ENCODE data around the gene ATP8A2. TPM values are rescaled to one million over a fixed set of nuclear protein-coding genes. Genes with fewer than 3 reads are reported as not detected.

ATP8A2 gene
- total RNA-seq, 2 experiments from 2014 or later = 1.1 to 1.2 TPM

DNA sequence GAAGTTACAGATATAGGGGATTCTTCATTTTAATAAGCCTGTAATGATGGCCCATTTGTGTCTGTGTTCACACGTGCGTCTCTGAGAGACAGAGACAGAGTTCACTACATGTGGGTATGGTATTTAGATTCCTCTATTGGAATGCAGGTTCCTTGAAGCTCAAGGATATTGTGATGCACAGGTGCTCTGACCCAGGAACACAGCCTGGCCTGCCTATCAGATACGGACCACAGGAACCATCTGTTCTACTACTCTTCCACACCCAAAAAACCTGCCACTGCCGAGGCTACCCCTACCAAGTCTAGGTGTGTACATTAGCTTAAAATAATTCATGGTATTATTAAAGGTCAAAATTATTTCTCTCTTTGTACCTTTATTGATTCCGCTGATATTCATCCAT, 289.2 kb downstream of the ATP8A2 start:
- no peak for ATAC-seq
- ChIA-PET CTCF (no interaction called here), POLR2A (no interaction called here)
- Mint-ChIP-seq H3K4me1 (ENCODE audit: low read depth) (no peaks in the 10 kb centered on the region), H3K27ac (no peak overlapping the region), H3K36me3 (ENCODE audit: low read depth) (no peaks in the 10 kb centered on the region), H3K9me3 (ENCODE audit: insufficient read depth) (no peaks in the 10 kb centered on the region), H3K27me3 (ENCODE audit: low read depth) (peaks cover 4% of the 10 kb centered on the region), H3K4me3 (no peak overlapping the region)
- DNase-seq = no peak

DNA sequence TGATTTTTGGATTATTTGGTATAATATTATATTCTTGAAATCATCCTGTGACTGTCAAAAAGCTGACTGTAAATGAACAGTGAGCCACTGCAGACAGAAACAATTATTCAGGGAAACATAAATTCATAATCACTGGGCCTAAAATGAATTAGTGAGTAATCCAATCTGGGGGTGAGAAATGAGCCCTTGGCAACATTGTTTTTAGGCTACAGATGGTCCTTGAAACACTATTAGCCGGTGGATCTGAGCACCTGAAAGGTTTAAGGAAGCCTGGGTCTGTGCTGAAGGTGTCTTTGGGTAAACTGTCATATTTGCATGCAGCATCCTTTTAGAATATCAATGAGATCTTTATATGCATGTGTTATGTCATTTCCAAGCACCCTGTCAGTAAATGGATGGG, 290.7 kb downstream of the ATP8A2 start:
- ChIA-PET POLR2A (no interaction called here), CTCF (no interaction called here)
- no peaks in the 10 kb centered on the region for H3K9me3 Mint-ChIP-seq (ENCODE audit: insufficient read depth)
- H3K27ac Mint-ChIP-seq = no peak overlapping the region
- no peaks in the 10 kb centered on the region for H3K4me1 Mint-ChIP-seq (ENCODE audit: low read depth)
- no peaks in the 10 kb centered on the region for H3K36me3 Mint-ChIP-seq (ENCODE audit: low read depth)
- ATAC-seq = no peak
- no peak for DNase-seq
- H3K4me3 Mint-ChIP-seq = no peak overlapping the region
- peaks cover 4% of the 10 kb centered on the region for H3K27me3 Mint-ChIP-seq (ENCODE audit: low read depth)

DNA sequence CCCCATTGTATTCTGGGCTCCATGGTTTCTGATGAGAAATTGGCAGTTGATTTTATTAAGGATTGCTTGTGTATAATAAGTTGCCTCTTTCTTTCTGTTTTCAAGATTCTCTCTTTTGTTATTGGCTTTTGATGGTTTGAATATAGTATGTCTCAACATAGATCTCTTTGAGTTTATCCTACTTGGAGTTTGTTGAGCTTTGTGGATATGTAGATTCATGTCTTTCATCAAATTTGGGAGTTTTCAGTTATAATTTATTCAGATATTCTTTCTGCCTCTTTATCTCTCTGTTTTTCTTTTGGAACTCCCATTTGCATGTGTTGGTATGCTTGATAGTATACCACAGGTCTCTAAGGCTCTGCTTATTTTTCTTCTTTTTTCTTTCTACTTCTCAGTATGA, 296.6 kb downstream of the ATP8A2 start:
- Mint-ChIP-seq H3K4me1 (ENCODE audit: low read depth) (no peaks in the 10 kb centered on the region), H3K27me3 (ENCODE audit: low read depth) (peaks cover 9% of the 10 kb centered on the region), H3K27ac (no peak overlapping the region), H3K4me3 (no peak overlapping the region), H3K36me3 (ENCODE audit: low read depth) (no peaks in the 10 kb centered on the region), H3K9me3 (ENCODE audit: insufficient read depth) (peaks cover 11% of the 10 kb centered on the region)
- ATAC-seq (no peak), DNase-seq (no peak)
- ChIA-PET POLR2A (no interaction called here), CTCF (no interaction called here)

DNA sequence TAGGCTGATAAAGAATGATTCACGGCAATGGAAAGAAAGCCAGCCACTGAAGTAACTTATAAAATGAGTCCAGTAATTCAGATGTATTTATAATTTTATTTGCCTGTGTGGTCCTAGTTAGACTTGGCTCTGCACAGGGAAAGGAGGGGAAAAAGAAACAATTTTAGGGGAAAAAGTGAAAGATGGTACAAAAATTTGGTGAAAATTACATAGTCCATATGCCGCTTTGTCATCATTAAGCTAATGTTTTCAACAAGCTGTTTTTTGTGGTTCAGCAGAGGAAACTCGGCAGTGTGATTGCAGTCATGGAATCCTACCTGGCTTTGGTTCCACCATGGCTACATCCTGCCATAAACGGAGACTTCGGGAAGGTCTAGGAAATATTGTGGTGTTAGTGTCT, 301.9 kb downstream of the ATP8A2 start:
- POLR2A ChIA-PET = no interaction called here
- H3K27ac Mint-ChIP-seq = no peak overlapping the region
- CTCF ChIA-PET = no interaction called here
- H3K9me3 Mint-ChIP-seq (ENCODE audit: insufficient read depth) = peaks cover 7% of the 10 kb centered on the region
- DNase-seq = no peak
- no peaks in the 10 kb centered on the region for H3K36me3 Mint-ChIP-seq (ENCODE audit: low read depth)
- ATAC-seq = no peak
- H3K27me3 Mint-ChIP-seq (ENCODE audit: low read depth) = peaks cover 9% of the 10 kb centered on the region
- no peak overlapping the region for H3K4me3 Mint-ChIP-seq
- H3K4me1 Mint-ChIP-seq (ENCODE audit: low read depth) = no peaks in the 10 kb centered on the region

DNA sequence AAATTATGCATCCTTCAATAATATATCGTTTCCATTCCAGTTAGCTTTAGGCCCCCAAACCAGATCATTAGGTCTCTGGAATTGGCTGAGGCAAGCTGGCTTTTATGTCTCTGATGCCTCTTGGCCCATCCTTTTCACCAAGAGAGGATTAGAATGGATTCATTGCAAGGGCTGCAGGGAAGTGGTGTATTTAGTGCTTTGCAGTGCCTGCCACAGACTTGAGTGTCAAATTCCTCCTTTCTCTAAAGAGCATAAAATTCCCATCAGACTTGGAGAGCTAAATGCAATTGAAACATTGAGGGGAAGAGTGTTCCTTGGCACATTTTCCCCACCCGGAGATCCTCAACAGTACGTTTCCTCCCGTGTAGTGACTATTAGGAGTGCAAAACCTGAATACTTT, 302.6 kb downstream of the ATP8A2 start:
- no peaks in the 10 kb centered on the region for H3K4me1 Mint-ChIP-seq (ENCODE audit: low read depth)
- H3K36me3 Mint-ChIP-seq (ENCODE audit: low read depth) = no peaks in the 10 kb centered on the region
- H3K9me3 Mint-ChIP-seq (ENCODE audit: insufficient read depth) = peaks cover 4% of the 10 kb centered on the region
- DNase-seq (no peak), ATAC-seq (no peak)
- H3K4me3 Mint-ChIP-seq = no peak overlapping the region
- no peak overlapping the region for H3K27ac Mint-ChIP-seq
- ChIA-PET POLR2A (no interaction called here), CTCF (no interaction called here)
- peaks cover 9% of the 10 kb centered on the region for H3K27me3 Mint-ChIP-seq (ENCODE audit: low read depth)

DNA sequence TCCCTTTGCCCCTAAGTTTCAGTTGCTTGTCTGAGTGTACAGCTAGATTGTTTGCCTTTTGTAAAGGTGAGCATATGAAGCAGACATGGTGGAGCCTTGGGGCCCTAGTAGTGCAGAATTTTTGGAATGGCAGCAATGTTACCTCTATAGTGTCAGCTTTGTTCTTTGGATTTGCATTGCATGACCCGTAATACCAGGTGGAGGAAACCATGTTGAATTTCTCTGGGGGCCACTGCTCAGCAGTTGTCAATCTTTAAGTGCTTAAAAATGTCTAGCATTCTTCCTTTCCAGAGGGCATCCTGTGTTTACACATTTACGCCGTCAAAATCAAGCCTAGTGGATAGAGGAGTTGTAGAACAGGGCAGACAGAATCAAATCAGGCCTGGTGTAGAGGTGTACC, 303.3 kb downstream of the ATP8A2 start:
- ChIA-PET POLR2A (no interaction called here), CTCF (no interaction called here)
- no peak for DNase-seq
- no peak overlapping the region for H3K27ac Mint-ChIP-seq
- no peak for ATAC-seq
- no peaks in the 10 kb centered on the region for H3K36me3 Mint-ChIP-seq (ENCODE audit: low read depth)
- H3K9me3 Mint-ChIP-seq (ENCODE audit: insufficient read depth) = peaks cover 4% of the 10 kb centered on the region
- H3K4me1 Mint-ChIP-seq (ENCODE audit: low read depth) = no peaks in the 10 kb centered on the region
- peaks cover 6% of the 10 kb centered on the region for H3K27me3 Mint-ChIP-seq (ENCODE audit: low read depth)
- H3K4me3 Mint-ChIP-seq = no peak overlapping the region

DNA sequence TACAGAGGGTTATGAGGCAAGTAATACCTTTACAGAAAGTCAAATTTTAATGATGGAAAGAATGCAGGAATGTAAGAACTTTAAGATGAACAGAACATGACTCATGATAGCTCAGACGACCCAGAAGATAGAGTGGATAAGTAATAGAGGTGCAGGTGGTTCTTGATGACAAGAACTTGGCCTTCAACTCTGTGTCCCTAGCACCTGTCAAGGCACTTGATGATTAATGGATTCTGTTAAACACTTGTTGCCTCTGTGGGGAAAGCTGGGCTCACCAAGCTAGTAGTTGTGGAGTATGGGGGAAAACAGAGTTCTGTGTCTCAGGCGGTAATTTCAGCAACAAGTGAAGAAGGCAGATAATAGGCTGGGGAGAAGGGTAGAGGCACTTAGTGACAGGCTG, 306.2 kb downstream of the ATP8A2 start:
- Mint-ChIP-seq H3K27ac (no peak overlapping the region), H3K9me3 (ENCODE audit: insufficient read depth) (no peaks in the 10 kb centered on the region), H3K4me1 (ENCODE audit: low read depth) (no peaks in the 10 kb centered on the region), H3K36me3 (ENCODE audit: low read depth) (no peaks in the 10 kb centered on the region), H3K27me3 (ENCODE audit: low read depth) (peaks cover 2% of the 10 kb centered on the region), H3K4me3 (no peak overlapping the region)
- POLR2A ChIA-PET = no interaction called here
- ATAC-seq = no peak
- CTCF ChIA-PET = no interaction called here
- no peak for DNase-seq

DNA sequence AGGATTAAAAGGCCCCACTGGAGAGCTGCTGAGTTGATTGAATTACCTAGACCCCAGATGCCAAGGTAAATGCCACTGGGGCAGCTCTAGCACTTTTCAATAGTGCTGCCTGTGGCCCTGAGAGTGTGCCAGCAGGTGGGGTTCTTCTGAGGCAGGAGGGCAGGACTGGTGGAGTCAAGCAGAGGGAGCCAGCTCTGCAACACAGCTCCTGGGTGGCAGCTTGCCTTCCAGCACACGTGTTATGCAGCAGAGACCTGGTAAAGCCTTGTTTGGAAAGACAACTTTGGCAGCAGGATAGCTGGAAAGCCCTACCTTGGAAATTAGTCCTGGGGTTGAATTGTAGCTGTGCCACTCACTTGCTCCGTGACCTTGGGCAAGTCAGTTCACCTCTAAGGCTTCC, 306.6 kb downstream of the ATP8A2 start:
- Mint-ChIP-seq H3K4me1 (ENCODE audit: low read depth) (no peaks in the 10 kb centered on the region), H3K27me3 (ENCODE audit: low read depth) (peaks cover 2% of the 10 kb centered on the region), H3K9me3 (ENCODE audit: insufficient read depth) (no peaks in the 10 kb centered on the region), H3K27ac (no peak overlapping the region), H3K4me3 (no peak overlapping the region), H3K36me3 (ENCODE audit: low read depth) (no peaks in the 10 kb centered on the region)
- CTCF ChIA-PET = no interaction called here
- ATAC-seq (no peak), DNase-seq (no peak)
- POLR2A ChIA-PET = no interaction called here

DNA sequence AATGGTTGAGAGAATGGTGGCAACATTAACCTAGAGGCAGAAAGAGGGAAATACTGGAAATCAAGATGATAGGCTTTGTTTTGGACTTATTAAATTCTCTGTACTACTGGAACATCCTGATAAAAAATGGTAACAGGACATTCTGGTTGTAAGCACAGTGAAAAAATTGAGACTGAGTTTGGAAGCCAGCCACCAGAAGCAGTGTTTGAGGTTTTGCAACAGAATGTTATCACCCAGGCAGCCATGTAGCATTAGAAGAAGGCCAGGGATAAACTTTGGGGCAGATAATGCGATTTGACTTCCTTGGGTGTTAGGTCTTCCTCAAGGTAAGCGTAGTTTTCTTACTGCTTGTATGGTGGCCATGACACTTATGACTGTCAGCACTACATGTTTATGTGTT, 307.4 kb downstream of the ATP8A2 start:
- ATAC-seq (no peak), DNase-seq (no peak)
- Mint-ChIP-seq H3K36me3 (ENCODE audit: low read depth) (no peaks in the 10 kb centered on the region), H3K9me3 (ENCODE audit: insufficient read depth) (no peaks in the 10 kb centered on the region), H3K27me3 (ENCODE audit: low read depth) (peaks cover 2% of the 10 kb centered on the region), H3K4me1 (ENCODE audit: low read depth) (no peaks in the 10 kb centered on the region), H3K27ac (no peak overlapping the region), H3K4me3 (no peak overlapping the region)
- CTCF ChIA-PET = no interaction called here
- POLR2A ChIA-PET = no interaction called here

DNA sequence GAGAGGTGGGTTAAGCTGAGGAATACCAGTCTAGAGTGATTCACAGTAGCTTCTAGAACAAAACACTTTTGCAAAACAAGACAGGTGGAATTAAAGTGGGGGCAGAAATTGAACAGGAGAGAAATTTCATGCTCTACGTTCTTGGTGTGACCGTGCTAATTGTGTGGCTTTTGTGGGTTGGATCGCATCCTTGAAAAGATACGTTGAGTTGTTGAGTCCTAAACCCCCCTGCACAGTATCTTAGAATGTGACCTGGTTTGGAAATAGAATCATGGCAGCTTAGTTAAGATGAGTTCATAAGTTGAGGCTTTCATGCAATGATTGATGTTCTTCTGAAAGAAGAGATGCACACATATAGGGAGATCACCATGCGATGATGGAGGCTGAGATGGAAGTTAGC, 308.2 kb downstream of the ATP8A2 start:
- ChIA-PET POLR2A (no interaction called here), CTCF (no interaction called here)
- Mint-ChIP-seq H3K4me3 (no peak overlapping the region), H3K4me1 (ENCODE audit: low read depth) (no peaks in the 10 kb centered on the region), H3K36me3 (ENCODE audit: low read depth) (no peaks in the 10 kb centered on the region), H3K27ac (no peak overlapping the region), H3K9me3 (ENCODE audit: insufficient read depth) (no peaks in the 10 kb centered on the region), H3K27me3 (ENCODE audit: low read depth) (no peaks in the 10 kb centered on the region)
- ATAC-seq = no peak
- no peak for DNase-seq

DNA sequence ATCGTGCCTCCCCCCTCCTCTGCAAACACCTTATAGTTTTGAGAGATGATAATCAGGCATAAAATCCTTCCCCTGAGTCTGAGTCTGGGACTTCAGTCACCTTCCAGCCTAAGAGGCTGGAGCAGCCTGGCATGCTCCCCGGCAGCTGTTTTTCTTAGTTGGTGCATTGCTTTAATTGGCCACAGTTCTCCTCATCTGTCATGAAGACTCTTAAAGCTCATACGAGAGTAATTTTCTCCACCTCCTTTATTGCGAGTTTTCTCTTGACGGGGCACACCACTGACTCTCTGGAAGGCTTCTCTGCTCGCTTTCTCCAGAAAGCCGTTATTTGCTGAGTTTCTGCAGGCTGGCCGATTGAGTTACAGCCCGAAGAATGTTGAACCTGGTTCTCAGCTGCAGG, 310.5 kb downstream of the ATP8A2 start:
- ChIA-PET CTCF (no interaction called here), POLR2A (no interaction called here)
- H3K36me3 Mint-ChIP-seq (ENCODE audit: low read depth) = no peaks in the 10 kb centered on the region
- H3K27me3 Mint-ChIP-seq (ENCODE audit: low read depth) = no peaks in the 10 kb centered on the region
- H3K4me3 Mint-ChIP-seq = no peak overlapping the region
- ATAC-seq (no peak), DNase-seq (no peak)
- no peak overlapping the region for H3K27ac Mint-ChIP-seq
- no peaks in the 10 kb centered on the region for H3K9me3 Mint-ChIP-seq (ENCODE audit: insufficient read depth)
- no peaks in the 10 kb centered on the region for H3K4me1 Mint-ChIP-seq (ENCODE audit: low read depth)

DNA sequence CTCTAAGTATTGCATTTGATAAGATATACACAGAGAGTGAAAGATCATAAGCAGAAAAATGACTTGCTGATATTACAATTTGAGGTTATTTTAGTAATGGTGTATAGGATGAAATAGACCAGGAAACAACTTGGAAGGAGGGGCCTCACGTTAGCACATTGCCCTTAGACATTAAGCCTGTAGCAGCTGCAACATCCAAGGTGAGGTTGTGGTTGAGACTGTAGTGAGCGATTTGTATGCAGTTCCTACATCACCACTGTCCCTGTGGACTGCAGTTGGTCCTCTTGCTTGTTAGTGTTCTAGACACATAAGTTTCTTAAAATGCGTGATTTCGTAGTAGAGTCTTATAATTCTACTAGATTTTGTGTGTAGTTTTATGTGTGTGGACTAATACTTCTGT, 311.3 kb downstream of the ATP8A2 start:
- H3K4me3 Mint-ChIP-seq = no peak overlapping the region
- H3K4me1 Mint-ChIP-seq (ENCODE audit: low read depth) = no peaks in the 10 kb centered on the region
- ChIA-PET CTCF (no interaction called here), POLR2A (no interaction called here)
- ATAC-seq (no peak), DNase-seq (no peak)
- H3K9me3 Mint-ChIP-seq (ENCODE audit: insufficient read depth) = no peaks in the 10 kb centered on the region
- no peaks in the 10 kb centered on the region for H3K27me3 Mint-ChIP-seq (ENCODE audit: low read depth)
- no peaks in the 10 kb centered on the region for H3K36me3 Mint-ChIP-seq (ENCODE audit: low read depth)
- H3K27ac Mint-ChIP-seq = no peak overlapping the region

DNA sequence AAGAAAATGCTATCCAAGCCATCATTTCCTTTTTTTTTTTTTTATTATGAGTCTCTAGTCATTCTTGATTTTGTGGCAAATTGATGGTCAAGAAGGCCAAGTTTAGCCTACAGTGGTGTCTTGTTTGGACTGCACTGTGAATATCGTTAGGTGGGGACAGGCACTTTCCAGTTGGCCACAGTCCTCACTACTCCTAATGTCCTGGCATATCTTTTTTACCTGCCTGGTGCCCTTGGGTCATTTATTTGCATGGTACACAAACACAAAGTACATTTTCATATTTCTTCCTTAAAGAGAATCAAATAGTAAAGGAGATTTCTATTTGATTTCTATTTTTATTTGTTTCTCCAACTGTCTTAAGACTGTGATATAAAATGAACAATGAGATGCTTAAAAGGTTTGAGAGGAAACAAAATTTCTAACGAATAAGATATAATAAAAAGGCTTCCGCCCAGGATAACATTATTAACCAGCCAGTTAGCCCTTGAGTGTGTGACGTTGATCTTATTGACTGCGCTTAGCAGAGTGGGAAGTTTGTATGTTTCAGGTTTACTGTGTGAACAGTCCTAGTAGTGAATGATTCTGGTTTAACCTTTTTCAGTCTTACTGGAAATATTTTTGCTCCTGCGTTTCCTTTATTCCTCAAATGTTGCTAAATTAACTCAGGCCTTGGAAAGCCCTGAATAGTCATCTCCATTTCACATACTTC, 312.0 kb downstream of the ATP8A2 start:
- CTCF ChIA-PET = no interaction called here
- Mint-ChIP-seq H3K4me3 (no peak overlapping the region), H3K27ac (no peak overlapping the region), H3K9me3 (ENCODE audit: insufficient read depth) (no peaks in the 10 kb centered on the region), H3K4me1 (ENCODE audit: low read depth) (no peaks in the 10 kb centered on the region), H3K36me3 (ENCODE audit: low read depth) (no peaks in the 10 kb centered on the region), H3K27me3 (ENCODE audit: low read depth) (no peaks in the 10 kb centered on the region)
- POLR2A ChIA-PET = no interaction called here
- DNase-seq (no peak), ATAC-seq (no peak)

Measured in activated CD8-positive, alpha-beta T cell treated with anti-CD3 and anti-CD28 coated beads, Interleukin-2, amount 10 ng/mL, durations not matched to agents 7 days and 5 days (primary cell).